SKM-1 (cell line): ENCODE results near the gene CIB4.

Experiments
- DNase-seq: peaks from one replicate; lab custom pipeline; 2025; ENCODE audit not compliant: unreplicated experiment; lab: John Stamatoyannopoulos, UW

CIB4 gene

GRCh38 chr2:26644188-26644835 lies 3.1 kb upstream of the CIB4 start:
- no peak for DNase-seq

GRCh38 chr2:26642429-26642828 lies 1.3 kb upstream of the CIB4 start:
- no peak for DNase-seq

GRCh38 chr2:26640331-26640745 lies 828 bp downstream of the CIB4 start:
- DNase-seq = no peak

- no peak for DNase-seq
Observed at GRCh38 chr2:26639685-26640243, 1.4 kb downstream of the CIB4 start.

- no peak for DNase-seq
Observed at GRCh38 chr2:26637811-26638310, 3.3 kb downstream of the CIB4 start.

- no peak for DNase-seq
Observed at GRCh38 chr2:26636935-26637334, 4.2 kb downstream of the CIB4 start.

- no peak for DNase-seq
Observed at GRCh38 chr2:26635401-26635800, 5.8 kb downstream of the CIB4 start.

GRCh38 chr2:26634636-26635230 lies 6.4 kb downstream of the CIB4 start:
- no peak for DNase-seq

GRCh38 chr2:26633993-26634595 lies 7.1 kb downstream of the CIB4 start:
- no peak for DNase-seq

GRCh38 chr2:26633351-26633945 lies 7.7 kb downstream of the CIB4 start:
- DNase-seq = no peak

GRCh38 chr2:26632624-26633185 lies 8.5 kb downstream of the CIB4 start:
- no peak for DNase-seq

GRCh38 chr2:26631401-26632170 lies 9.6 kb downstream of the CIB4 start:
- DNase-seq = no peak

GRCh38 chr2:26630669-26631360 lies 10.4 kb downstream of the CIB4 start:
- DNase-seq = no peak

- no peak for DNase-seq
Observed at GRCh38 chr2:26630235-26630634, 10.9 kb downstream of the CIB4 start.

- DNase-seq = no peak
Observed at GRCh38 chr2:26629751-26630150, 11.4 kb downstream of the CIB4 start.

- no peak for DNase-seq
Observed at GRCh38 chr2:26629346-26629630, 11.9 kb downstream of the CIB4 start.

GRCh38 chr2:26628561-26629345 lies 12.4 kb downstream of the CIB4 start:
- DNase-seq = no peak

- no peak for DNase-seq
Observed at GRCh38 chr2:26627350-26628105, 13.6 kb downstream of the CIB4 start.

GRCh38 chr2:26626606-26627005 lies 14.6 kb downstream of the CIB4 start:
- DNase-seq = no peak
